Lower lobe of right lung (tissue), 2 donors: ENCODE results near the gene CACNA1I. TPM values are rescaled to one million over a fixed set of nuclear protein-coding genes. Genes with fewer than 3 reads are reported as not detected.

Experiments used
- ATAC-seq, 2 donors: fragments of 200-7000 bp; cut with Tn5 transposase; one replicate each; pipeline ENCODE4 v1.9.1; 2020 to 2022; ENCODE audit warnings: mild to moderate bottlenecking in 2 of 2, moderate library complexity in 2 of 2
- DNase-seq: peaks from one replicate; pipeline ENCODE4 v3.0.0-alpha.2; 2020
- H3K27ac ChIP-seq: fragments of 200-600 bp; one replicate; pipeline ENCODE4 v1.8.0; 2022
- H3K27me3 ChIP-seq: fragments of 200-600 bp; one replicate; pipeline ENCODE4 v1.8.0; 2022; ENCODE audit warnings: low read depth
- H3K36me3 ChIP-seq: fragments of 200-600 bp; one replicate; pipeline ENCODE4 v1.8.0; 2022; ENCODE audit warnings: mild to moderate bottlenecking
- H3K4me1 ChIP-seq: fragments of 200-600 bp; one replicate; pipeline ENCODE4 v1.8.0; 2022
- H3K4me3 ChIP-seq: fragments of 200-600 bp; one replicate; pipeline ENCODE4 v1.8.0; 2022; ENCODE audit warnings: mild to moderate bottlenecking
- H3K9me3 ChIP-seq: fragments of 200-600 bp; one replicate; pipeline ENCODE4 v1.8.0; 2022
- intact Hi-C: fragments of 100-400 bp; cut with DNase I; formaldehyde crosslinking; loops from one replicate; pipeline ENCODE4 v1.11.0; 2022
- total RNA-seq: library from RNA; stranded (reverse); fragmentation: NEBNext Ultra II Directional; extraction: Animal tissue kit (Norgen Biotek cat#: 25700); gene quantifications from one replicate; pipeline ENCODE4 v1.2.1, GENCODE V29; 2021
- TF ChIP-seq, protein P1 (sequence below): fragments of 200-600 bp; IDR thresholded peaks from one replicate; pipeline ENCODE4 v1.8.0; 2022; ENCODE audit warnings: antibody characterized with exemption, mild to moderate bottlenecking
- donor health status: DM: no; HTN: yes; CAD: no; lungs with severe emphysema.

Gene CACNA1I
- total RNA-seq, 1 donor from 2014 or later = 0.21 TPM

- H3K36me3 ChIP-seq = no peaks in the 10 kb centered on the region
- intact Hi-C loops = no loop called here
- H3K4me3 ChIP-seq = no peak overlapping the region
- H3K4me1 ChIP-seq = no peaks in the 10 kb centered on the region
- H3K27ac ChIP-seq = no peak overlapping the region
- DNase-seq (peak; percentile 34), ATAC-seq (no peak)
- TF ChIP-seq, protein P1, sequence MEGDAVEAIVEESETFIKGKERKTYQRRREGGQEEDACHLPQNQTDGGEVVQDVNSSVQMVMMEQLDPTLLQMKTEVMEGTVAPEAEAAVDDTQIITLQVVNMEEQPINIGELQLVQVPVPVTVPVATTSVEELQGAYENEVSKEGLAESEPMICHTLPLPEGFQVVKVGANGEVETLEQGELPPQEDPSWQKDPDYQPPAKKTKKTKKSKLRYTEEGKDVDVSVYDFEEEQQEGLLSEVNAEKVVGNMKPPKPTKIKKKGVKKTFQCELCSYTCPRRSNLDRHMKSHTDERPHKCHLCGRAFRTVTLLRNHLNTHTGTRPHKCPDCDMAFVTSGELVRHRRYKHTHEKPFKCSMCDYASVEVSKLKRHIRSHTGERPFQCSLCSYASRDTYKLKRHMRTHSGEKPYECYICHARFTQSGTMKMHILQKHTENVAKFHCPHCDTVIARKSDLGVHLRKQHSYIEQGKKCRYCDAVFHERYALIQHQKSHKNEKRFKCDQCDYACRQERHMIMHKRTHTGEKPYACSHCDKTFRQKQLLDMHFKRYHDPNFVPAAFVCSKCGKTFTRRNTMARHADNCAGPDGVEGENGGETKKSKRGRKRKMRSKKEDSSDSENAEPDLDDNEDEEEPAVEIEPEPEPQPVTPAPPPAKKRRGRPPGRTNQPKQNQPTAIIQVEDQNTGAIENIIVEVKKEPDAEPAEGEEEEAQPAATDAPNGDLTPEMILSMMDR = no peak
- H3K27me3 ChIP-seq = peaks cover 26% of the 10 kb centered on the region
- H3K9me3 ChIP-seq = no peaks in the 10 kb centered on the region
These were observed 146.0 kb downstream of the CACNA1I start for GRCh38 chr22:39716534-39716933.

- DNase-seq (peak; percentile 10), ATAC-seq (no peak)
- H3K36me3 ChIP-seq = no peaks in the 10 kb centered on the region
- H3K27ac ChIP-seq = no peak overlapping the region
- intact Hi-C loops = no loop called here
- no peaks in the 10 kb centered on the region for H3K4me1 ChIP-seq
- peaks cover 27% of the 10 kb centered on the region for H3K27me3 ChIP-seq
- no peaks in the 10 kb centered on the region for H3K9me3 ChIP-seq
- TF ChIP-seq, protein P1 = no peak
- H3K4me3 ChIP-seq = no peak overlapping the region
These were observed 146.5 kb downstream of the CACNA1I start for GRCh38 chr22:39717099-39717498.

GRCh38 chr22:39718206-39718605, 147.7 kb downstream of the CACNA1I start:
- no peaks in the 10 kb centered on the region for H3K9me3 ChIP-seq
- no peaks in the 10 kb centered on the region for H3K36me3 ChIP-seq
- H3K27ac ChIP-seq = no peak overlapping the region
- H3K4me3 ChIP-seq = no peak overlapping the region
- ATAC-seq (no peak), DNase-seq (no peak)
- peaks cover 21% of the 10 kb centered on the region for H3K27me3 ChIP-seq
- intact Hi-C loops = no loop called here
- H3K4me1 ChIP-seq = no peaks in the 10 kb centered on the region
- TF ChIP-seq, protein P1 = no peak

DNA sequence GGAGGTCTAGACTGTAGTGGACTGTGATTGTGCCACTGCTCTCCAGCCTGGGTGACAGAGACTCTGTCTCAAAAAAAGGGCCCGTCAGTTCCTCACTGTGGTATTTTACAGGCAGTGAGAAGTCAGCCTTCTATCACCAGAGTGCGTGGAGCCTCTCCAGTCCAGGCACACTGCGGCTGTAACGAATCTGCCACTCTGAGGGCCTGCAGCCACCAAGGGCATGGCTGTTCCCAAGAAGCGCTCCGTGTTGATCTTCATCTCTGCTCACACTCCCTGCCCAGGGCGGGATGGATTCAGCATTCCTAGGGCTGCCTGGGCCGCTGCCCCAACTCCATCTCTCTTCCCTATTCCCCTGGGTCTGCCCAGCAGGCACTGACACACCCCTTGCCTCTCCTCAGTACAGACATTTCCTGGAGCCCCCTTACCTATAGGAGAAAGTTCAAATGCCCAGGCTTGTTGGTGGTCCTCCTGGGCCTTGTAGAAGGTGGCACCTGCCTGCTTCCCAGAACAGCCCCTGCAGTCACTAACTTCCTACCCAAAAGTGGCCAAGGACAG, 148.4 kb downstream of the CACNA1I start:
- TF ChIP-seq, protein P1 = no peak
- H3K4me1 ChIP-seq = no peaks in the 10 kb centered on the region
- H3K27me3 ChIP-seq = peaks cover 19% of the 10 kb centered on the region
- intact Hi-C loops = no loop called here
- no peak for DNase-seq
- no peaks in the 10 kb centered on the region for H3K9me3 ChIP-seq
- H3K27ac ChIP-seq = no peak overlapping the region
- H3K4me3 ChIP-seq = no peak overlapping the region
- ATAC-seq = no peak
- no peaks in the 10 kb centered on the region for H3K36me3 ChIP-seq

DNA sequence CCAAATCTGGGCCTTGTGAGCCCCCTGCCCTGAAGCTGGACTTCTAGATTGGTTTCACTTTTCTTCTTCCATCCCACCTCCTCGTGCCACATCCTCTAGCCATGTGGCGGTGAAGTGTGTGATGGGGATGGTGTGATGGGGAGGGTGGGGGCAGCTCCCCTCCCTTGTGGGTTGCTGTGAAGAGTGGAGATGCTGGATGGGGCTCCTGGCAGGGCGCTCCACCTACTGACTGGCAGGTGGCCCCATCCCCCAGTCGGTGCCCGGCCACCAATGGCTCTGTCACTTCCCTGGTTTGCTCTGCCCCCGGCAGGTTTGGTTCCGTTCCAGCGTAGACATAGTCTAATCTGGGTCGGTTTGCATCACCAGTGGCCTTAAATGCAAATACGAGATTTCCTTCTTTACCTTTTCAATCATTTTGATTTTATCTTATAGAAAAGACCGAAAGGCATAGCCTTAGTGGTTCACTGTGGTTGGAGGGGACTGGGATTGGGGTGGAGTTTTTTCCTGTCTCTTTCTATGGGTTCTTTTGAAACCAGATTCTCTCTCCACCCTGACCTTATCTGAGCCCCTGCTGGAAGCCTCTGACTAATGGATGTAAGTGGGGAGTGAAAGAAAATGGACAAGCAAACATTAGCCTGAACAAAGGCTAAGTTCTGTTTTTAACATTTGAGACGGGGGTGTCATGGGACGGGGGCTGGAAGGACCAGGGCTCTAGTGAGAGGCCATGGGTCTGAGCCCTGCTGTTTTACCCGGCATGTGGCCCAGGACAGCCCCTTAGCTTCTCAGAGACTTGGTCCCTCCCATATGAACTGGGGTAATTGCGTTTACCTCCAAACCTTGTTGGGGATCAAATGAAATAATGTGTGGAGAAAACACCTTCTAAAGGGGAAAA, 149.3 kb downstream of the CACNA1I start:
- DNase-seq (no peak), ATAC-seq (no peak)
- Histone ChIP-seq H3K9me3 (no peaks in the 10 kb centered on the region), H3K36me3 (no peaks in the 10 kb centered on the region), H3K27ac (no peak overlapping the region), H3K4me1 (no peaks in the 10 kb centered on the region), H3K4me3 (no peak overlapping the region), H3K27me3 (peaks cover 19% of the 10 kb centered on the region)
- TF ChIP-seq, protein P1 = no peak
- intact Hi-C loops = no loop called here
